GM19372 (cell line): Measurements from ENCODE around the gene GK2.

Experiments
- ATAC-seq: cut with Tn5 transposase; IDR thresholded peaks from one replicate; pipeline ENCODE4 v1.9.1; 2021; ENCODE audit warnings: mild to moderate bottlenecking, low read depth, moderate library complexity; ENCODE audit not compliant: unreplicated experiment

GK2 gene

DNA sequence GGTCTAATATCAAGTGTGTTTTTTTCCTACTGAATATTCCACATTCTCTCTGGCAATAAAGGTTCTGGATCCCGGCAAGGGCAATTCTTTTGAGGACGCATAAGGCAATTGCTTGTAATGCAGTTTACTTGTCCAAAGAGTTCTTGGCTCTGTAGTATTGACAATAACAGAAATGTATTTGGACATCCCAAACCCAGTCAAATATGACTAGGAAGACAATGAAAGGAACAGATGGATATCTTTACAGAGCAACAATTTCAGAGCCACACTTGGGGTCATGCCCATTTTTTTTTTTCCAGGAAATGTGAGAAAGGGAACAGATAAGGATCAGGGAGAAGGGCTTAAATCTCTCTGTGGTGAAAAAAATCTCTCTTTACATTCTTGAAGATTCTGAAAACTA lies 12.2 kb downstream of the GK2 start:
- no peak for ATAC-seq

DNA sequence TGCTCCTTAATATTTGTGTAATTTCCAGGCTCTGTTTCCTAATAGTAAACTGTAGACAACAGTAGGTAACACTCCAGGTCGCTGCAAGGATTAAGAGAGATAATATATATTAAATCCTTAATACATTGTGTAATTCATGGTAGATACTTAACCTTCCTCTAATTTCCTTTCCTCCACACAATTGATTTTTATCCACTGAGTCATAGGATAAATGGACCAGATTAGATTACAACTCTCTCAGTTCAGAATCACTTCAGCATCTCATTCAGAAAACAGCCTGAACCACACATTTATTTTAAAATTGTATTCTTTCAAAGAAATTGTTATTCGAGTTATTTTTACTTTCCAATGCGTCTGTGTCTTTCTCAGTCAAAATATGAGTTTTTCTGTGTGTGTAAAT lies 17.1 kb downstream of the GK2 start:
- no peak for ATAC-seq

DNA sequence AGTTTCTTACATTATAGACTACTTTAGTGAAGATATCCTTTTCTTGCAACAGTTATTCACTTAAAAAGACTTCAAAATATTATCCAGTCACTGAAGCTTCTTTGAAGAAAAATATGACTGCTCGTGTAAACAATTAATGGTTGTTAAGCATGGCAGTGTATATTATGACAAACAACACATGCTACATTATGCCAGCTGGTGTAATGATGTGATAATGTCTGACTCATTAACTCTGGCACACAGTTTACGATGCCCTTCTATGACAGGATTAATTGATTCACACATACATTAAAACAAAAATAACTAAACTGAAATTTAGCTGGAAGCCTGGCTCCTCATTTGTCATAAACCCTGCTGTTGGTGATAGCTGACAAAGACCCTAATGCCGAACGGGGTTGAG lies 22.4 kb downstream of the GK2 start:
- no peak for ATAC-seq

DNA sequence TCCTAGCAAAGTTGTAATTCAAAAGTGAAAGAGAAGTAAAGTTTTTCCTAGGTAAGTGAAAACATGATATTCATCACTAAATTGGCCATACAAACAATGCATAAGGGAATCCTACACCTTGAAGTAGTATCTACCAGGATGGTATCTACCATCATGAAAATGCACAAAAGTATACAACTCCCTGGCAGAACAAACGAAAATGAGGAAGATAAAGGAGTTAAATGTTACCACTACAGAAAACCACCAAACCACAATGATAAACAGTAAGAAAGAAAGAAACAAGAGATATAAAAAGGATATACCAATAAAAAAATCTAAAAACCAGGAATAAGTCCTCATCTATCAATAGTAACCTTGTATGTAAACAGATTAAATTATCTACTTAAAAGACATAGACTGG lies 26.9 kb downstream of the GK2 start:
- ATAC-seq = no peak

DNA sequence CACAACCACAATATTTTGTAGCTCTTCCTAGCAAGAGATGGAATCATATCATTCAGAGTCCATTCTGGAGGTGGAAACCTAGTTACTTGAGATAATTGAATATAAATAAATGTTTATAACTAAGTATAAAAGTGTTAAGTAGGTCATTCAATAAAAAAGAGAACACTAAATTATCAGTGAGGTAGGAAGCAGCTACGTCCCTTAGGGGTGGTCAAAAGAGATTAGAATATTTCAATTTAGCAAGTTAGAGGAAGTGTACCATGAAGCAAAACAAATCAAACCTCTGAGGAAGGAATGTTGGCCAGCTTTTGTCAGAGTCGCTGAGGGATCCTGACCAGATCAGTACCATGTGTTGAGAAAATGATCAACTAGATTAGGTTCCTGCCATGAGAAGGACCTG lies 38.0 kb downstream of the GK2 start:
- no peak for ATAC-seq

DNA sequence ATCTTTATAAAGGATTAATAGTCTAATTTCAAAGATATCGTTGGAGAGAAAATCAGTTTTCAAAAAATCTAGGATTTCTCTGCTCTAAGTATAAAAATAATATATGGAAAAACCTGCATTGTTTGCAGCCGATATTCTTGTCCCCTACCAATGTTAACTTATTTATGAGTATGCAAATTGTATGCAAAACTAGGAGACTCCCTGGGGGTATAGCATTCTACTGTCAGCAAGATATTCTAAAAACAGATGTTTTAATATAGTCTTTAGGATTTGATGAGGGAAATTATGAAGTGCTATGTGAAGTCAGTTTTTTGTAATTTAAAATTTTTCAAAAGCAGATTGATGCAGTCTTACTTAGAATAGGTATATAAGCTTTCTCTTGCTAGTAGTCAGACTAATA lies 40.9 kb downstream of the GK2 start:
- ATAC-seq = no peak

DNA sequence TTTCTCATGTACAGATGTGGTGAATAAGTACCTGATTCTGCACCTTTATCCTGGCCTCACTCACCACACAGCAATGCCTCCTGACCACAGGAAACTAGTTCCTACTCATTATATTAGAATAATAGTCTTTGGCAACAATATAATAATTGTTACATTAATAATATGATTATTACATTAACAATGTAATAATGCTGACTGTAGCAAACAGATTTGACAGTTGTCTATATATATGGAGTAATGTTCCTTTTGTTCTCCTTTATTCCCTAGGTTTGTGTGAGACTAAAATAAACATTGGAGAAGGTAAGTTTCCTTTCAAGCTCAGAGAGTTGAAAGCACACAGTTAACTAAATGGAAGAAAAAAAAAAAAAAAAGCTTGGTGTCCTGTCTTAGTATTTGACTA lies 41.6 kb downstream of the GK2 start:
- no peak for ATAC-seq

DNA sequence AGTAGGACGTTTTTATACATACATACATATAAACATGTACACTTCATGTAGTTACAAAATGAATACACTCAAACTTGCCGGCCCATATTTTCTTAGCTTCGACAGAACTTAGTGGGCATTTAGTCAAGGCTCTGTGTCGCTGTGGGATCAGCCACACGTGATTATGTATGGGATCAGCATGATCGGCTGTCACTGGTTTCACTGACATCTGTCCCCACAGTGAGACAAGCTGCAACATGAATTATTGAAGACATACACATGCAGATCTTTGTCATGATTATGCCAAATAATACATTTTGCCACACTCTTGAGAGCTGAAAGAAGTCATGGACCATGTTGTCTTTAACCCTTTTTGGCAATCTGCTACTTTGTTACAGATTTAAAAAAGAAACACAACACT lies 44.0 kb downstream of the GK2 start:
- ATAC-seq = no peak

DNA sequence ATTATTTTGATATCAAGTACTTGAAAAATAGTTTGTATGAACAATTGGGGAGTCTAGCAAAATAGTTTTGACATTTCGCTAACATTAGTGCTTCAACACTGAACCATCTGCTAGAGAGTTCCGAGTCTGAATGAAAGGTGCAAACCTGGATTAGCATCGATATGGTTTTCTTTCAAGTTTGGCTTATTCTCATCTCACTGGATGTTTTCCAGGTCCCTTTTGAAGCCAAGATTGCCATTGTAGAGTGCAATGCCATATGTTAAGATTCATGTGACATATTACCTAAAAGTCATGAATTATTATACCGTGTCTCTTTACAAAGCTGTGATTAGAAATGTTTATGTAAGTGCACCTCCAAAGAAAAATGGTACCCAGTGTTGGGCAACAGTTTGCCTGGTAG lies 45.4 kb downstream of the GK2 start:
- no peak for ATAC-seq

DNA sequence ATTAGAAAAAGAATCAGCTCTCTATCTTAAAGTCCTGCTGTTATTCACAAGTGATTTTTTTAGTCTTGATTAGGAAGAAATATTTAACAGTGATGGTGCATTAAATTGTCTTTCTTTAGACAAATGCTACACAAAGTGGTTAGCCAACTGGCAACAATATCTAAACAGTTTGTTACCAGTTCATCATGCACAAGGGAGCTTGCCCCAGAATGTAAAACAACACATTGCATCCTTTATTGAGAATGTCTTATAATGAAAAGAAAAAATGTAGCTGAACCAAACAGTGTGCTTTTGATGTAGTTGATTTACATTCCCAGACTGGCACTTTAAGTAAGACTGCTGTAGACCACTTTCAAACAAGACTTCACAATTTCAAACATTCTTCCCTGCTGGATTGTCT lies 48.0 kb downstream of the GK2 start:
- no peak for ATAC-seq

DNA sequence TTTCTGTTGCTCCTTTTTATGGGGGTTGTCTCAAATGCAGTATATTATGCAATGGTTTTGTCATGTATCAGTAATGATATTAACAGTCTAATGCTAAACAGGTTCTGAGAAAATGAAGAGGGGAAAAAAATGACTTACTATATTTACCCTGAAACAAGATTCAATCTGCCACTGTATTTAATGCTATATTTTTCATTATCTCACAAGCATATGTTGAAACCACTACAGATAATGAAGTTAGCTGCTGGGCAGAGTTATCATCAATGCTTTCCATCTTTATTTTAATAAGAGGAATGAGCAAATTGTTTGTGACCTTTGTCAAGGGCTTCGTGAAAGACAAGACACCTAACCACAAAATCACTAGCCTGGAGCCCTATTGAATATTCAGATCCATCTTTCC lies 49.6 kb downstream of the GK2 start:
- ATAC-seq = no peak

DNA sequence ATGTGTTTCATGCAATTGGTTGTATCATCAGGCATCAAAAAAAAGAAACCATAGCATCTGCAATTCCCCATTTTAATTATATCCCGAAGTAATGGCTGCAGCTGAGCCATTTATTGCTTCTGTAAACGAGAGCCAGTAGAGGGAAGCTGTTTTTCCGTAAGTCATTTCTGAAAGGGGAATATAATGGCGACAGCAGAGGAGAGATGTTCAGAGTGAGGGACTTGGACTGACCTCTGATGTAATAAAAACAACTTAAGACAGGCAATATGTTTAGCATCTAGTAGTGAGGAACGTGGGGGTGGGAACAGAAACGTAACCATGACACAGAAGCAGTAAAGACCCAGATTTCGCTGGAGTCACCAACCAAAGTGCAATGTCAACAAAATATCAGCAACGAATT lies 50.7 kb downstream of the GK2 start:
- no peak for ATAC-seq
